Keratinocyte (primary cell): Measurements from ENCODE around the gene TMTC2. TPM values are rescaled to one million over a fixed set of nuclear protein-coding genes. Genes with fewer than 3 reads are reported as not detected.

Experiments
- DNase-seq: peaks from one replicate; pipeline ENCODE4 v3.0.0-alpha.2; 2011; ENCODE audit warnings: low read depth, missing footprints, low spot score
- FAIRE-seq: peaks from 2 replicates; lab custom pipeline; 2011; peaks lifted over from hg19 to GRCh38; lab: Jason Lieb, UNC
- H2AFZ ChIP-seq: 2 replicates; pipeline ENCODE4 v1.6.0; 2012; ENCODE audit warnings: low read length, control low read depth, inconsistent platforms; ENCODE audit not compliant: control insufficient read depth
- H3K27ac ChIP-seq: 2 replicates; pipeline ENCODE4 v1.5.1; 2011; ENCODE audit warnings: low read length; ENCODE audit not compliant: control insufficient read depth, insufficient read depth
- H3K27me3 ChIP-seq: 3 replicates; pipeline ENCODE4 v1.6.0; 2011; ENCODE audit warnings: low read length; ENCODE audit not compliant: control insufficient read depth, insufficient read depth; ENCODE audit errors: extremely low read depth
- H3K36me3 ChIP-seq, 2 experiments: 2 replicates in 1 of 2; 3 replicates in 1 of 2; pipeline ENCODE4 v1.5.1; 2011; ENCODE audit warnings: low read length in 2 of 2, mild to moderate bottlenecking in 1 of 2; ENCODE audit not compliant: control insufficient read depth in 2 of 2, insufficient read depth in 2 of 2; ENCODE audit errors: extremely low read depth in 1 of 2
- H3K4me1 ChIP-seq: 3 replicates; pipeline ENCODE4 v1.5.1; 2011; ENCODE audit warnings: low read length; ENCODE audit not compliant: control insufficient read depth, insufficient read depth; ENCODE audit errors: extremely low read depth
- H3K4me2 ChIP-seq: 3 replicates; pipeline ENCODE4 v1.6.0; 2011; ENCODE audit warnings: low read depth, low read length; ENCODE audit not compliant: control insufficient read depth, insufficient read depth; ENCODE audit errors: extremely low read depth
- H3K4me3 ChIP-seq, 3 experiments: fragments of 200-600 bp in 1 of 3; sonication (generic) in 1 of 3; 2 replicates in 2 of 3; 3 replicates in 1 of 3; pipeline ENCODE4 v1.5.1; 2011 to 2016; ENCODE audit warnings: low read length in 3 of 3, mild to moderate bottlenecking in 3 of 3, control low read depth in 2 of 3, inconsistent platforms in 1 of 3, low read depth in 1 of 3, mixed read lengths in 1 of 3, mixed run types in 1 of 3, moderate library complexity in 1 of 3; ENCODE audit not compliant: control insufficient read depth in 2 of 3, insufficient read depth in 2 of 3; ENCODE audit errors: extremely low read depth in 1 of 3
- H3K79me2 ChIP-seq: 2 replicates; pipeline ENCODE4 v1.6.0; 2012; ENCODE audit warnings: low read length; ENCODE audit not compliant: control insufficient read depth, insufficient read depth
- H3K9ac ChIP-seq: 3 replicates; pipeline ENCODE4 v1.6.0; 2011; ENCODE audit warnings: low read length; ENCODE audit not compliant: control insufficient read depth, insufficient read depth; ENCODE audit errors: extremely low read depth
- H3K9me1 ChIP-seq: 3 replicates; pipeline ENCODE4 v1.6.0; 2011; ENCODE audit warnings: low read length; ENCODE audit not compliant: control insufficient read depth, insufficient read depth; ENCODE audit errors: extremely low read depth
- H3K9me3 ChIP-seq: 2 replicates; pipeline ENCODE4 v1.5.1; 2012; ENCODE audit warnings: low read depth, low read length; ENCODE audit not compliant: control insufficient read depth
- H4K20me1 ChIP-seq: 3 replicates; pipeline ENCODE4 v1.6.0; 2011; ENCODE audit warnings: low read length; ENCODE audit not compliant: control insufficient read depth, insufficient read depth; ENCODE audit errors: extremely low read depth
- EZH2 ChIP-seq: IDR thresholded peaks from one replicate; pipeline ENCODE4 v1.6.1; 2012; ENCODE audit warnings: inconsistent platforms, mild to moderate bottlenecking, low read length, moderate library complexity
- dilution Hi-C: fragments of 300-500 bp; cut with MboI; formaldehyde crosslinking; loops from one replicate; pipeline ENCODE4 v1.7.0; 2020; ENCODE audit warnings: low sequenced_read_pairs; ENCODE audit not compliant: extremely low pct_ligation_motif_present
- polyA plus RNA-seq, 5 experiments: library from polyadenylated mRNA; depleted of rRNA in 3 of 5; stranded (reverse) in 3 of 5; stranded (forward) in 1 of 5; unstranded in 1 of 5; fragments of >200 nt; gene quantifications; 1 replicate in 1 of 5; 2 replicates in 3 of 5; 3 replicates in 1 of 5; pipeline versions ENCODE4 v1.2.1 to v1.2.3, GENCODE V29; 2011 to 2012; ENCODE audit warnings: missing spikeins in 2 of 5, low read depth in 1 of 5, low replicate concordance in 1 of 5
- TF ChIP-seq, protein P1 (sequence below), 3 experiments: IDR thresholded peaks in 1 of 3; conservative IDR thresholded peaks in 1 of 3; optimal IDR thresholded peaks in 1 of 3; 2 replicates in 2 of 3; 3 replicates in 1 of 3; pipeline versions ENCODE3 to v1.5.1; 2011; ENCODE audit warnings: low read length in 3 of 3, mild to moderate bottlenecking in 3 of 3, moderate library complexity in 2 of 3, control low read depth in 1 of 3, inconsistent platforms in 1 of 3; ENCODE audit not compliant: insufficient read depth in 2 of 3; ENCODE audit errors: extremely low read depth in 1 of 3

The TMTC2 gene
- polyA plus RNA-seq, 1 donor (not counting 4 experiments of a cell fraction or from before 2014, with no cell fraction given) = 3.8 TPM

DNA sequence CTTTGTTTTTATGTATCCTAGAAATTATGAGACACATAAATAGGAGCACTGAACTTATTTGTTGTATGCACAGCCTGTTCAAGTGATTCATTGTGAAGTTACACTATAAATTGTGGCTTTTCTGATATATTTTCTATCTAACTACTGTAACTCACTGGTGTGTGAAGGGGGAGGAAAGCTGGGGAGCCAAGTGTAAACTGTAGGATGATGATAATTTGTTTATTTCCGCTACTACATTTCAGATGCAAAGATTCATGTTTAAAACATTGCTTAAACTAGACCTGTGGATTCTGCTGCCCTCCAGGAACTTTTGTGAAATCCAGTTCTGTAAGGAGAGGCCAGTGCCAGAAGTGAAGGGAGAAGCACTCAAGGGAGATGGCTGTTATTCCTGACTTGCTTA is 3.3 kb downstream of the TMTC2 start:
- Histone ChIP-seq H4K20me1 (no peaks in the 10 kb centered on the region), H3K4me1 (peaks cover 9% of the 10 kb centered on the region), H3K4me3 (no peak overlapping the region), H3K9me1 (no peaks in the 10 kb centered on the region), H2AFZ (no peak overlapping the region), H3K36me3 (no peaks in the 10 kb centered on the region), H3K4me2 (no peak overlapping the region), H3K27me3 (no peaks in the 10 kb centered on the region), H3K79me2 (no peaks in the 10 kb centered on the region), H3K27ac (no peak overlapping the region), H3K9ac (no peak overlapping the region), H3K9me3 (no peaks in the 10 kb centered on the region)
- no peak for TF ChIP-seq EZH2
- TF ChIP-seq, protein P1, sequence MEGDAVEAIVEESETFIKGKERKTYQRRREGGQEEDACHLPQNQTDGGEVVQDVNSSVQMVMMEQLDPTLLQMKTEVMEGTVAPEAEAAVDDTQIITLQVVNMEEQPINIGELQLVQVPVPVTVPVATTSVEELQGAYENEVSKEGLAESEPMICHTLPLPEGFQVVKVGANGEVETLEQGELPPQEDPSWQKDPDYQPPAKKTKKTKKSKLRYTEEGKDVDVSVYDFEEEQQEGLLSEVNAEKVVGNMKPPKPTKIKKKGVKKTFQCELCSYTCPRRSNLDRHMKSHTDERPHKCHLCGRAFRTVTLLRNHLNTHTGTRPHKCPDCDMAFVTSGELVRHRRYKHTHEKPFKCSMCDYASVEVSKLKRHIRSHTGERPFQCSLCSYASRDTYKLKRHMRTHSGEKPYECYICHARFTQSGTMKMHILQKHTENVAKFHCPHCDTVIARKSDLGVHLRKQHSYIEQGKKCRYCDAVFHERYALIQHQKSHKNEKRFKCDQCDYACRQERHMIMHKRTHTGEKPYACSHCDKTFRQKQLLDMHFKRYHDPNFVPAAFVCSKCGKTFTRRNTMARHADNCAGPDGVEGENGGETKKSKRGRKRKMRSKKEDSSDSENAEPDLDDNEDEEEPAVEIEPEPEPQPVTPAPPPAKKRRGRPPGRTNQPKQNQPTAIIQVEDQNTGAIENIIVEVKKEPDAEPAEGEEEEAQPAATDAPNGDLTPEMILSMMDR (optimal IDR thresholded peaks at IDR 0.05 in 1 of 3, IDR thresholded peaks at IDR 0.05 in 1 of 3, conservative IDR thresholded peaks at IDR 0.05 in 1 of 3; ENCODE audit: extremely low read depth in 1 of 3, insufficient read depth in 2 of 3, low read length in 3 of 3) = no peak
- DNase-seq (no peak), FAIRE-seq (no peak)
- dilution Hi-C loops = no loop called here

DNA sequence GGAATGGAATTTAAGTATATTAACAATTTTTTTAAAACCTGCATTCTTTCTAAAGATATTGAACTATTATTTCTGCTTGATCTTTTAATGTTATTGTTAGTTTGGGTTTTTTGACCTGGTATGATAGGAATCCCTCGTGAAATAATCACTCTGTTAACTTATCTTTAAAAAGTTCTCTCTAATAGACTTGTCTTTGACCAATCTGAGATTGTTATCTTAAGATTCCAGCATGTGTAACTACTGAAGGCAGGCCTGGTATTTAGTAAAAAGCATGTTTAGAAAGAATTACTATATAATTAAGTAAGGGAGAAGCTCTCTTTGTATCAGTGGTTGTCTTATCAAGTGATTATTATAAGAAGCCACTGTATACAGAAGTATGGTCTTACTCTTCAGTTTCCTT is 4.8 kb downstream of the TMTC2 start:
- no peaks in the 10 kb centered on the region for H3K9me3 ChIP-seq
- H3K36me3 ChIP-seq = no peaks in the 10 kb centered on the region
- FAIRE-seq = no peak
- dilution Hi-C loops = no loop called here
- no peaks in the 10 kb centered on the region for H3K79me2 ChIP-seq
- H3K4me2 ChIP-seq = no peak overlapping the region
- H3K27me3 ChIP-seq = no peaks in the 10 kb centered on the region
- TF ChIP-seq, protein P1 (optimal IDR thresholded peaks at IDR 0.05 in 1 of 3, IDR thresholded peaks at IDR 0.05 in 1 of 3, conservative IDR thresholded peaks at IDR 0.05 in 1 of 3; ENCODE audit: extremely low read depth in 1 of 3, insufficient read depth in 2 of 3, low read length in 3 of 3) = no peak
- no peak for TF ChIP-seq EZH2
- no peak overlapping the region for H3K4me3 ChIP-seq
- H3K9ac ChIP-seq = no peak overlapping the region
- no peak overlapping the region for H3K27ac ChIP-seq
- DNase-seq = no peak
- H2AFZ ChIP-seq = no peak overlapping the region
- H4K20me1 ChIP-seq = no peaks in the 10 kb centered on the region
- peaks cover 7% of the 10 kb centered on the region for H3K4me1 ChIP-seq
- no peaks in the 10 kb centered on the region for H3K9me1 ChIP-seq
